HG02884 (cell line): ENCODE results near the gene NPAP1.
"Not testable (repeated sequence)": the region's sequence is repeated elsewhere in the genome, so short reads cannot be mapped to it uniquely, and the experiment has no call there.

Experiments
- ATAC-seq: cut with Tn5 transposase; IDR thresholded peaks from one replicate; pipeline ENCODE4 v1.9.1; 2021; ENCODE audit warnings: mild to moderate bottlenecking, moderate library complexity; ENCODE audit not compliant: unreplicated experiment

Gene NPAP1

GRCh38 chr15:24675332-24676144, at the start of gene NPAP1:
Gene NPAP1, plus strand, starts transcription at chr15:24675775. Its CDS starts 93 bp downstream, at chr15:24675868.
- no peak for ATAC-seq

- ATAC-seq, result no peak
Measured at GRCh38 chr15:24627443-24627842, 48.1 kb upstream of the NPAP1 start.

GRCh38 chr15:24633082-24633481, 42.5 kb upstream of the NPAP1 start:
- no peak for ATAC-seq

GRCh38 chr15:24639412-24639811, 36.2 kb upstream of the NPAP1 start:
- ATAC-seq, result not testable (repeated sequence)

- no peak for ATAC-seq
Measured at GRCh38 chr15:24645627-24646026, 29.9 kb upstream of the NPAP1 start.

GRCh38 chr15:24659622-24660021, 16.0 kb upstream of the NPAP1 start:
- no peak for ATAC-seq

GRCh38 chr15:24662991-24663390, 12.6 kb upstream of the NPAP1 start:
- no peak for ATAC-seq

GRCh38 chr15:24676431-24676830, 856 bp downstream of the NPAP1 start:
- ATAC-seq, result no peak

GRCh38 chr15:24678485-24678884, 2.9 kb downstream of the NPAP1 start:
- ATAC-seq, result no peak

GRCh38 chr15:24682002-24682401, 6.4 kb downstream of the NPAP1 start:
- ATAC-seq, result no peak

GRCh38 chr15:24682905-24683304, 7.3 kb downstream of the NPAP1 start:
- not testable (repeated sequence) for ATAC-seq

- no peak for ATAC-seq
Measured at GRCh38 chr15:24683736-24684135, 8.2 kb downstream of the NPAP1 start.

- ATAC-seq, result no peak
Measured at GRCh38 chr15:24684313-24684712, 8.7 kb downstream of the NPAP1 start.

- no peak for ATAC-seq
Measured at GRCh38 chr15:24696201-24696600, 20.6 kb downstream of the NPAP1 start.

- ATAC-seq, result no peak
Measured at GRCh38 chr15:24696842-24697241, 21.3 kb downstream of the NPAP1 start.

- ATAC-seq, result no peak
Measured at GRCh38 chr15:24718289-24719082, 42.9 kb downstream of the NPAP1 start.

- ATAC-seq, result no peak
Measured at GRCh38 chr15:24729760-24730159, 54.2 kb downstream of the NPAP1 start.
